CD4-positive, alpha-beta T cell (primary cell): ENCODE measurements around the gene TBCD. TPM values are rescaled to one million over a fixed set of nuclear protein-coding genes. Genes with fewer than 3 reads are reported as not detected.

Experiments
- ATAC-seq: fragments of 200-7000 bp; cut with Tn5 transposase; one replicate; pipeline ENCODE4 v1.10.0; 2022; ENCODE audit warnings: mild to moderate bottlenecking; ENCODE audit not compliant: poor library complexity
- CTCF ChIA-PET: fragments of 350-600 bp; sonication (Branson Sonifier 250); formaldehyde crosslinking; loops from one replicate; lab custom pipeline; 2021; ENCODE audit warnings: antibody characterized with exemption, inconsistent platforms; lab: Charles Lee
- POLR2A ChIA-PET: fragments of 350-600 bp; sonication (Branson Sonifier 250); formaldehyde crosslinking; loops from one replicate; lab custom pipeline; 2021; ENCODE audit warnings: antibody characterized with exemption, inconsistent platforms; lab: Charles Lee
- DNase-seq, 14 experiments: peaks; one replicate each; pipeline ENCODE4 v3.0.0-alpha.2; 2013 to 2020; ENCODE audit warnings: mixed read lengths in 2 of 14
- H3K27ac ChIP-seq, 2 donors: one replicate each; pipeline versions ENCODE4 v1.5.1 to v1.7.0; 2013; ENCODE audit warnings: low read length in 2 of 2, low read depth in 1 of 2, mild to moderate bottlenecking in 1 of 2
- H3K27me3 ChIP-seq, 2 experiments: 1 replicate in 1 of 2; 2 replicates in 1 of 2; pipeline versions ENCODE4 v1.6.1 to v1.7.0; 2013; ENCODE audit warnings: low read length in 2 of 2, control low read depth in 1 of 2, mild to moderate bottlenecking in 1 of 2, moderate library complexity in 1 of 2; ENCODE audit not compliant: insufficient read depth in 2 of 2, control insufficient read depth in 1 of 2
- H3K36me3 ChIP-seq: one replicate; pipeline ENCODE4 v1.6.1; 2013; ENCODE audit warnings: low read length, control low read depth; ENCODE audit not compliant: insufficient read depth
- H3K4me1 ChIP-seq: one replicate; pipeline ENCODE4 v1.6.1; 2013; ENCODE audit warnings: low read length, control low read depth; ENCODE audit not compliant: insufficient read depth
- H3K4me3 ChIP-seq: one replicate; pipeline ENCODE4 v1.5.1; 2013; ENCODE audit warnings: mild to moderate bottlenecking, low read length, moderate library complexity
- H3K9me3 ChIP-seq, 2 experiments: 1 replicate in 1 of 2; 2 replicates in 1 of 2; pipeline versions ENCODE4 v1.6.1 to v1.7.0; 2013; ENCODE audit warnings: low read length in 2 of 2, mild to moderate bottlenecking in 2 of 2, control low read depth in 1 of 2, moderate library complexity in 1 of 2; ENCODE audit not compliant: control insufficient read depth in 1 of 2, insufficient read depth in 1 of 2
- H3K27ac Mint-ChIP-seq: one replicate; pipeline ENCODE4 v1.8.0; 2020; ENCODE audit warnings: mixed read lengths
- H3K27me3 Mint-ChIP-seq: one replicate; pipeline ENCODE4 v1.8.0; 2021; ENCODE audit warnings: mixed read lengths
- H3K36me3 Mint-ChIP-seq: one replicate; pipeline ENCODE4 v1.8.0; 2021; ENCODE audit warnings: low read depth, mixed read lengths
- H3K4me1 Mint-ChIP-seq: one replicate; pipeline ENCODE4 v1.8.0; 2021; ENCODE audit warnings: low read depth, mixed read lengths
- H3K4me3 Mint-ChIP-seq: one replicate; pipeline ENCODE4 v1.8.0; 2020; ENCODE audit warnings: mild to moderate bottlenecking, mixed read lengths
- H3K9me3 Mint-ChIP-seq: one replicate; pipeline ENCODE4 v1.8.0; 2020; ENCODE audit warnings: mixed read lengths
- intact Hi-C, 2 experiments: fragments of 100-400 bp; cut with DNase I in 1 of 2; cut with micrococcal nuclease in 1 of 2; formaldehyde crosslinking; loops; one replicate each; pipeline versions ENCODE4 v1.15.1 to v1.9.0; 2023 to 2025; cut with DNase I, micrococcal nuclease
- total RNA-seq, 174 experiments: library from RNA in 2 of 174; stranded (reverse) in 2 of 174; gene quantifications; one replicate each; pipeline ENCODE4 v1.2.3 and lab custom pipeline; 2021 to 2026
- TF ChIP-seq, protein P1 (sequence below): fragments of 200-600 bp; IDR thresholded peaks from one replicate; pipeline ENCODE4 v1.8.0; 2022; ENCODE audit warnings: antibody characterized with exemption, mild to moderate bottlenecking

TBCD gene
- total RNA-seq, 2 experiments from 2014 or later = 74.6 to 80.3 TPM

DNA sequence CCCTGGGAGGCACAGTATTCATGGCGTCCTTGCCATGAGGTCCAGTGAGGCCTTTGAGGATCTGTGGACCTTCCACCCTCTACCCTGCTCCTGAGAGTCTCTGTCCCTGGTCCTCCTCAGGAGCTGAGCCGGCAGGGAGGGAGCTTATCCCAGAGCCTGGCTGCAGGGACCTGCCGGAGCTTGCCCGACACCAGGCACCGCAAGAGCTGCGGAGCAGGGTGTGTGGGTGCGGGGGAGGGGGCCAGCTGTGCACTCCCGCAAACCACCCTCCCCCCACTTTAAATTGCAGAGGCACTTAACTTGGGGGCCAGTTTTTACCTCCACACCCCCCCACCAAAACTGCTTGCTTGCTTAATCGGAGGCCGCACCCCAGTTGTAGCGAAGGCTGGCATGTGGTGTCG is 88.6 kb downstream of the TBCD start:
- Mint-ChIP-seq H3K4me1 (peaks cover 4% of the 10 kb centered on the region), H3K4me3 (no peak overlapping the region), H3K27ac (no peak overlapping the region), H3K27me3 (no peaks in the 10 kb centered on the region), H3K36me3 (peaks cover 6% of the 10 kb centered on the region), H3K9me3 (no peaks in the 10 kb centered on the region)
- no peak for DNase-seq
- ChIA-PET CTCF (no interaction called here), POLR2A (no interaction called here)
- no peak for ATAC-seq
- H3K27ac ChIP-seq = no peak overlapping the region
- H3K36me3 ChIP-seq = peaks cover 6% of the 10 kb centered on the region
- no peaks in the 10 kb centered on the region for H3K27me3 ChIP-seq
- no peak overlapping the region for H3K4me3 ChIP-seq
- intact Hi-C loops = no loop called here
- TF ChIP-seq, protein P1, sequence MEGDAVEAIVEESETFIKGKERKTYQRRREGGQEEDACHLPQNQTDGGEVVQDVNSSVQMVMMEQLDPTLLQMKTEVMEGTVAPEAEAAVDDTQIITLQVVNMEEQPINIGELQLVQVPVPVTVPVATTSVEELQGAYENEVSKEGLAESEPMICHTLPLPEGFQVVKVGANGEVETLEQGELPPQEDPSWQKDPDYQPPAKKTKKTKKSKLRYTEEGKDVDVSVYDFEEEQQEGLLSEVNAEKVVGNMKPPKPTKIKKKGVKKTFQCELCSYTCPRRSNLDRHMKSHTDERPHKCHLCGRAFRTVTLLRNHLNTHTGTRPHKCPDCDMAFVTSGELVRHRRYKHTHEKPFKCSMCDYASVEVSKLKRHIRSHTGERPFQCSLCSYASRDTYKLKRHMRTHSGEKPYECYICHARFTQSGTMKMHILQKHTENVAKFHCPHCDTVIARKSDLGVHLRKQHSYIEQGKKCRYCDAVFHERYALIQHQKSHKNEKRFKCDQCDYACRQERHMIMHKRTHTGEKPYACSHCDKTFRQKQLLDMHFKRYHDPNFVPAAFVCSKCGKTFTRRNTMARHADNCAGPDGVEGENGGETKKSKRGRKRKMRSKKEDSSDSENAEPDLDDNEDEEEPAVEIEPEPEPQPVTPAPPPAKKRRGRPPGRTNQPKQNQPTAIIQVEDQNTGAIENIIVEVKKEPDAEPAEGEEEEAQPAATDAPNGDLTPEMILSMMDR = no peak
- H3K9me3 ChIP-seq = no peaks in the 10 kb centered on the region
- no peaks in the 10 kb centered on the region for H3K4me1 ChIP-seq

DNA sequence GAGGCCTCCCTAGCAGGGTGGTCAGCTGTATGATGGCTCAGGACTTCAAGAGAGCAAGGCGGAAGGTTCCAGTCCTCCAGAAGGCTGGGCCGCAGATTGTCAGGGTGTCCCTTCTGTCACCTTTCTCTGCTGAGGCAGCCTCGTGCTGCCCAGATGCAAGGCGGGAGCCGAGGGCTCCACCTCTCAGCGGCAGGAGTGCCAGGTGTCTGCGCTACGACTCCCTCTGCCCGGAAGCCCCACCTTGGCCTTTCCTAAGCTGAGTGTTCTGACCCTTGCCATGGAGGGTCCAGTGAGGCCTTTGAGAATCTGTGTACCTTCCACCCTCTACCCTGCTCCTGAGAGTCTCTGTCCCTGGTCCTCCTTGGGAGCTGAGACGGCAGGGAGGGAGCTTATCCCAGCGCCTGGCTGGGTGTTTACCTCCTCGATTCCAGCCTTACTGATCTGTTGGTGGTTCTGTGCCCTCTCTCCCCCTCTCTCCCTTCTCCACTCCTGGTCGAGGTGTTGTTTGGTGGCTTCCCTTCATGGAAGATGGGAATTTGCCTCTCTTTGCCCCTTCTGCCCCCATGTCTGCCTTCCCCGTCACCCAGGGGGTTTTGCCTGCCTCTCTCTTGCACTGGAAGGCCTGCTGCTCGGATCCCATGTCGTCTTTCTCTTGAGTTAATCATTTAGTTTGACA is 90.2 kb downstream of the TBCD start:
- TF ChIP-seq, protein P1 = no peak
- ChIA-PET CTCF (no interaction called here), POLR2A (interaction anchor here (1.4 kb wide), 1 partner anchor 22 kb away, joined by 3 read pairs; no protein-coding TSS in a partner anchor)
- DNase-seq = no peak
- no peak overlapping the region for H3K4me3 ChIP-seq
- peaks cover 8% of the 10 kb centered on the region for H3K36me3 ChIP-seq
- no peaks in the 10 kb centered on the region for H3K27me3 ChIP-seq
- Mint-ChIP-seq H3K36me3 (peaks cover 6% of the 10 kb centered on the region), H3K9me3 (no peaks in the 10 kb centered on the region), H3K27ac (peak overlapping the region; percentile 42), H3K27me3 (no peaks in the 10 kb centered on the region), H3K4me1 (peaks cover 4% of the 10 kb centered on the region), H3K4me3 (no peak overlapping the region)
- intact Hi-C loops = no loop called here
- no peak for ATAC-seq
- no peak overlapping the region for H3K27ac ChIP-seq
- H3K4me1 ChIP-seq = no peaks in the 10 kb centered on the region
- no peaks in the 10 kb centered on the region for H3K9me3 ChIP-seq

DNA sequence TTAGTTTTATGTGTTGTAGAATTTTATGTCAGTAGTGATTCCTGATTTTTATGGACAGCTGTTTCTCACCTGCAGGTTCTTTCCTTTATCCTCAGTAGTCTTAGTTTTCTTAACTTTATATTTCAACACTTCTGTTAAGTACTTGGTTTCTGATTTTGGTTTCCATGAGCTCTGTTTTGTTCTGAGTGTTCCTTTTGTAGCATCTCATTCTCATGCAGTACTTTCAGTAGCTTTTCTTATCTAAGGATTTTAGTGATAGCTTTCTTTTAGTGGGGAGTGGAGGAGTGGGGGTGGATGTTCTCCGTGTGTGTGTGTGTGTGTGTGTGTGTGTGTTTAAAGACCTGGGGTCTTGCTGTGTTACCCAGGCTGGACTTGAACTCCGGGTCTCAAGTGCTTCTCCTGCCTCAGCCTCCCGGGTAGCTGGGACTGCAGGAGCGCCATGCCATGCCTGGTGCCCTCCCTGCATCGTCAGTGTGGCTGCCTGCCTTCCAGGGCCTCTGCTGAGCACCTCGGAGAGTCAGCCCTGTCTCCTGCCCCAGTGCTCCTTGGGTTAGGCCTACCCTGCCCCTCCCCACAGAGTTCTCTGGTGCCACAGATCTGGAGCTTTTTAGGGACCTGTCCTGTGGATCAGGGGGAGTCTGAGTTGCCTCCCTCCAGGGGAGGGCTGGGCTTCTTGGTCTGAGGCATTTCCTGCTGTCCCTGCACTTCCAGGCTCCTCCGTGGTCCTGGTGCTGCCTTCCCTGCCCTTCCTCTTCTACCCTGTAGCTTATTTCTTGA is 92.2 kb downstream of the TBCD start:
- ChIA-PET CTCF (no interaction called here), POLR2A (interaction anchor here (0.9 to 1.4 kb wide), 2 partner anchors 9 to 20 kb away, joined by 3 to 4 read pairs; no protein-coding TSS in a partner anchor)
- DNase-seq = no peak
- H3K36me3 Mint-ChIP-seq = no peaks in the 10 kb centered on the region
- Histone ChIP-seq H3K36me3 (peaks cover 5% of the 10 kb centered on the region), H3K4me3 (no peak overlapping the region), H3K4me1 (no peaks in the 10 kb centered on the region), H3K27ac (no peak overlapping the region), H3K27me3 (no peaks in the 10 kb centered on the region), H3K9me3 (no peaks in the 10 kb centered on the region)
- no peak overlapping the region for H3K4me3 Mint-ChIP-seq
- no peaks in the 10 kb centered on the region for H3K27me3 Mint-ChIP-seq
- TF ChIP-seq, protein P1 = no peak
- ATAC-seq = no peak
- intact Hi-C loops = no loop called here
- no peak overlapping the region for H3K27ac Mint-ChIP-seq
- no peaks in the 10 kb centered on the region for H3K9me3 Mint-ChIP-seq
- peaks cover 8% of the 10 kb centered on the region for H3K4me1 Mint-ChIP-seq
